ENCODE data around the gene ENKD1.

Gene ENKD1

DNA sequence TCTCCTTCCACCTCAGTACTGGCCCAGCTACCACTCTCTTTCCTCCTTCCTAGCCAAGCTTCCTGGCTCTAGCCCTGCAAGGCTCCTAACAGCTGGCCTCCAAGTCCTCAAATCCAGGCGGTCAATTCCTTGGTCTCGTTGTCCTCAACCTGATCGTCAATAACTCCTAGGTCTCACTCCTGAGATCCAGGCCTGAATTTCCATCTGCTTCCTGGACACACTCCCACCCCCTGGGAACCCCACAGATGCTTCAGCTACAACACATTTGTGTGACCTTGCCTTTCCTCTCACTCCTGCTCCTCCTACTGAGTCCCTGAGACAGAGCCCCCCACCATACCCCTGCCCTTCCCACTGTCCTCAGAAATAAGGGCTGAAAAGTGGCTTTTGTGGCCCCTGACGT lies 2.3 kb downstream of the ENKD1 start:
- no peak for DNase-seq (ENCODE audit: low read depth)
- TF ChIP-seq, protein P1, sequence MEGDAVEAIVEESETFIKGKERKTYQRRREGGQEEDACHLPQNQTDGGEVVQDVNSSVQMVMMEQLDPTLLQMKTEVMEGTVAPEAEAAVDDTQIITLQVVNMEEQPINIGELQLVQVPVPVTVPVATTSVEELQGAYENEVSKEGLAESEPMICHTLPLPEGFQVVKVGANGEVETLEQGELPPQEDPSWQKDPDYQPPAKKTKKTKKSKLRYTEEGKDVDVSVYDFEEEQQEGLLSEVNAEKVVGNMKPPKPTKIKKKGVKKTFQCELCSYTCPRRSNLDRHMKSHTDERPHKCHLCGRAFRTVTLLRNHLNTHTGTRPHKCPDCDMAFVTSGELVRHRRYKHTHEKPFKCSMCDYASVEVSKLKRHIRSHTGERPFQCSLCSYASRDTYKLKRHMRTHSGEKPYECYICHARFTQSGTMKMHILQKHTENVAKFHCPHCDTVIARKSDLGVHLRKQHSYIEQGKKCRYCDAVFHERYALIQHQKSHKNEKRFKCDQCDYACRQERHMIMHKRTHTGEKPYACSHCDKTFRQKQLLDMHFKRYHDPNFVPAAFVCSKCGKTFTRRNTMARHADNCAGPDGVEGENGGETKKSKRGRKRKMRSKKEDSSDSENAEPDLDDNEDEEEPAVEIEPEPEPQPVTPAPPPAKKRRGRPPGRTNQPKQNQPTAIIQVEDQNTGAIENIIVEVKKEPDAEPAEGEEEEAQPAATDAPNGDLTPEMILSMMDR (IDR thresholded peaks at IDR 0.05; ENCODE audit: low read length, missing control alignments) = no peak
- no peak overlapping the region for H3K4me3 ChIP-seq (replicated peaks; ENCODE audit: low read depth, low read length)

GRCh38 chr16:67663877-67664222 lies 2.7 kb downstream of the ENKD1 start:
- TF ChIP-seq, protein P1 (IDR thresholded peaks at IDR 0.05; ENCODE audit: low read length, missing control alignments) = no peak
- DNase-seq (ENCODE audit: low read depth) = no peak
- no peak overlapping the region for H3K4me3 ChIP-seq (replicated peaks; ENCODE audit: low read depth, low read length)

DNA sequence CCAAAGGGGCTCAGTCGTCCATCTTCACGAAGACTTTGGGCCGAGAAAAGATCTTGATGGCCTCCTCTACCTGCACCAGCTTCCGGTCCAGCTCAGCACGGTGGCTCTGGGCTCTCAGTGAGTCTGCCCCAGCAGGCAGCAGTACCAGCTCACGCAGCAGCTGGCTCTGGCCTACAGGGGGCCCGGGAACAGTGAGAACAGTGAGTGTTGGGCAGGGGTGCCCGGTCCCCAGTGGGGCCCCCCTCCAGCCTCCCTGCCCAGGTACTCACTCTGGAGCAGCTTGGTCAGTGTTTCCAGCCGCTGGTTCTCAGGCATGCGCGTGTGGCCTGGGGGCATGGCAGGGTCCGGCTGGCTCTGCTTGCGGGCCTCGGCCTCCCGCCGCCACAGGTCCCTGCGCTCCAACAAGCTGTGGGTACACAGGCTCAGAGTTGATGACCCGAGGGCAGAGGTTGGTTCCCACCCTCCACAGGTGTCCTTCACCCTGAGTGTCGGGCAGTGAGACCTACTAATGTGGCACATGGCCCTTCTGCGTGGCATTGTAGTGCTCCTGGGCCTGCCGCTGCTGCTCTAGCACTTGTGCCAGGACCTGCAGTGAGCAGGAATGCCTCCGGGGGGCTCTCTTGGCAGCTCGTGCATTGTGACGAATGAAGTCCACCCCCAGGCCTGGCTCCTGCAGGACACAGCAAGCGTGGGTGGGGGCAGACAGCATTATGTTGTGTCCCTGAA lies 3.2 kb downstream of the ENKD1 start:
- TF ChIP-seq, protein P1 (IDR thresholded peaks at IDR 0.05; ENCODE audit: low read length, missing control alignments) = peak; percentile 23
- no peak for DNase-seq (ENCODE audit: low read depth)
- no peak overlapping the region for H3K4me3 ChIP-seq (replicated peaks; ENCODE audit: low read depth, low read length)

DNA sequence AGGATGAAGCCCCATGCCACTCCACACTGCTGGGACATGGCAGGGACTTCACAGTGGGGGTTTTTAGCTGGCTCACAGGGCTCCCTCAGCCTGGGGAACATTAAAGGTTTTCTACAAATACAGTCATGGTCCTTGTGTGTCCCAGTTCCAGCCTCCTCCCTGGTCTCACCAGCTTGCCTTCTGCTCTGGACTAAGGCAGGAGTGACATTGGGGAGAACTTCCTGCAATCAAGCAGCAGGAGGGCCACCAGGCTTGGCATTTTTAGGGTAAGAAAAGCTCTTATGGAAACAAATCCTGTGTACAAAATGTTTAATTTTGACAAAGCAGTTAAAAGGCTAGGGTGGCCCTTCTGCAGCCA lies 3.9 kb downstream of the ENKD1 start:
- TF ChIP-seq, protein P1 (IDR thresholded peaks at IDR 0.05; ENCODE audit: low read length, missing control alignments) = no peak
- DNase-seq (ENCODE audit: low read depth) = no peak
- no peak overlapping the region for H3K4me3 ChIP-seq (replicated peaks; ENCODE audit: low read depth, low read length)

DNA sequence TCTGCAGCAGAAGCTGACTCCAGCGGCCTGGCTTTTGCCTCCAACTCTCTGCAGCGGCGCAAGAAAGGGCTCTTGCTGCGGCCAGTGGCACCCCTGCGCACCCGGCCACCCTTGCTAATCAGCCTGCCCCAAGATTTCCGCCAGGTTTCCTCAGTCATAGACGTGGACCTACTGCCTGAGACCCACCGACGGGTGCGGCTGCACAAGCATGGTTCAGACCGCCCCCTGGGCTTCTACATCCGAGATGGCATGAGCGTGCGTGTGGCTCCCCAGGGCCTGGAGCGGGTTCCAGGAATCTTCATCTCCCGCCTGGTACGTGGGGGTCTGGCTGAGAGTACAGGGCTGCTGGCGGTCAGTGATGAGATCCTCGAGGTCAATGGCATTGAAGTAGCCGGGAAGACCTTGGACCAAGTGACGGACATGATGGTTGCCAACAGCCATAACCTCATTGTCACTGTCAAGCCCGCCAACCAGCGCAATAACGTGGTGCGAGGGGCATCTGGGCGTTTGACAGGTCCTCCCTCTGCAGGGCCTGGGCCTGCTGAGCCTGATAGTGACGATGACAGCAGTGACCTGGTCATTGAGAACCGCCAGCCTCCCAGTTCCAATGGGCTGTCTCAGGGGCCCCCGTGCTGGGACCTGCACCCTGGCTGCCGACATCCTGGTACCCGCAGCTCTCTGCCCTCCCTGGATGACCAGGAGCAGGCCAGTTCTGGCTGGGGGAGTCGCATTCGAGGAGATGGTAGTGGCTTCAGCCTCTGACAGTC lies 4.5 kb downstream of the ENKD1 start:
- no peak for DNase-seq (ENCODE audit: low read depth)
- TF ChIP-seq, protein P1 (IDR thresholded peaks at IDR 0.05; ENCODE audit: low read length, missing control alignments) = no peak
- no peak overlapping the region for H3K4me3 ChIP-seq (replicated peaks; ENCODE audit: low read depth, low read length)

DNA sequence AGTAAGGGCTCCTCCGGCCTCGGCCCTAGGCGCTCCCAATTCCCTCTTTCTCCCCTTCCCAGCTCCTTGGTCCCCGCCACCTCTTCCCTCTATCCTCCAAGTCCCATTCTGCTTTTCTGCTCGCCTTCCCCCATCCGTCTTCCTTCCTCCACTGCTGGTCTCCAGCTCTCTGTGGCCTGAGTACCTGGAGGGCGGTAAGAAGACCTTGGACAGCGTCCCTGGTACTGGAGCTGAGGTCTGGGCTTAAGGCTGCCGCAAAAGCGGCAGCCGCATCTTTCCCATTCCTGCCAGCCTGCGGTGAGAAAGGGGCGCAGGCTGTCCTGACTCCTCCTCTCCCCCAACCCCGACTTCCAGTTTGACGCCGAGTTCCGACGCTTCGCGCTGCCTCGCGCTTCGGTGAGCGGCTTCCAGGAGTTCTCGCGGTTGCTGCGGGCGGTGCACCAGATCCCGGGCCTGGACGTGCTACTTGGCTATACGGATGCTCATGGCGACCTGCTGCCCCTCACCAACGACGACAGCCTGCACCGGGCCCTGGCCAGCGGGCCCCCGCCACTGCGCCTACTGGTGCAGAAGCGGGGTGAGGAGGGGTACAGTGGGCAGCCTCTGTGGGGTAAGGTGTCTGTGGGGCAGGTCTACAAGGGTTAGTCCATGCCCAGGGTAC lies 5.3 kb downstream of the ENKD1 start:
- H3K4me3 ChIP-seq (replicated peaks; ENCODE audit: low read depth, low read length) = peak overlapping the region; percentile 41
- peak; percentile 51 for DNase-seq (ENCODE audit: low read depth)
- TF ChIP-seq, protein P1 (IDR thresholded peaks at IDR 0.05; ENCODE audit: low read length, missing control alignments) = no peak

All from fibroblast of pulmonary artery (primary cell).